K562 (cell line): ENCODE data around the gene COL26A1. TPM values are rescaled to one million over a fixed set of nuclear protein-coding genes. Genes with fewer than 3 reads are reported as not detected.

Experiments
- ATAC-seq: fragments of 200-7000 bp; cut with Tn5 transposase; 3 replicates; pipeline ENCODE4 v1.9.1; 2020; ENCODE audit warnings: moderate library complexity
- BruUV-seq: library from RNA; stranded (reverse); fragments of 400-500 nt; replicated peaks from 2 replicates; lab custom pipeline; 2021; lab: Mats Ljungman, UMichigan
- CTCF ChIA-PET: fragments of 300-600 bp; formaldehyde crosslinking; extraction: SDS; loops from one replicate; lab custom pipeline; 2021; ENCODE audit warnings: low intra/inter-chr PET ratio; lab: Yijun Ruan, JAX
- POLR2A ChIA-PET: fragments of 300-600, 350-650 bp; sonication (Branson Sonifier 250); formaldehyde crosslinking; extraction: SDS; loops from one replicate; lab custom pipeline; 2021; ENCODE audit warnings: antibody characterized with exemption, inconsistent platforms; lab: Yijun Ruan, JAX
- DNase-seq, 4 experiments: peaks; one replicate each; pipeline versions ENCODE4 v3.0.0 to v3.0.0-alpha.2; 2011 to 2018; ENCODE audit warnings: low spot score in 3 of 4, mixed read lengths in 3 of 4; ENCODE audit errors: extremely low read depth in 1 of 4
- FAIRE-seq: peaks from 2 replicates; lab custom pipeline; 2011; peaks lifted over from hg19 to GRCh38; lab: Jason Lieb, UNC
- H2AFZ ChIP-seq: 2 replicates; pipeline ENCODE4 v1.6.0; 2011; ENCODE audit warnings: low read depth, low read length, control low read depth, inconsistent platforms
- H3K27ac ChIP-seq: fragments of 200-600 bp; 3 replicates; pipeline ENCODE4 v1.8.0; 2011; ENCODE audit warnings: low read depth, mild to moderate bottlenecking, control low read depth, inconsistent platforms, low read length, moderate library complexity, mixed read lengths; ENCODE audit errors: extremely low read depth
- H3K27me3 ChIP-seq, 2 experiments: fragments of 300-600 bp in 1 of 2; 2 replicates in 1 of 2; 3 replicates in 1 of 2; pipeline versions ENCODE4 v1.6.0 to v1.8.0; 2011; ENCODE audit warnings: inconsistent platforms in 2 of 2, low read length in 2 of 2, mild to moderate bottlenecking in 1 of 2, mixed read lengths in 1 of 2, moderate library complexity in 1 of 2; ENCODE audit not compliant: control insufficient read depth in 2 of 2, insufficient read depth in 2 of 2
- H3K36me3 ChIP-seq: fragments of 300-600 bp; 3 replicates; pipeline ENCODE4 v1.8.0; 2011; ENCODE audit warnings: mild to moderate bottlenecking, low read length, inconsistent platforms; ENCODE audit not compliant: control insufficient read depth, insufficient read depth
- H3K4me1 ChIP-seq, 2 experiments: fragments of 200-600 bp in 1 of 2; replicated peaks in 1 of 2; 2 replicates in 1 of 2; 3 replicates in 1 of 2; pipeline versions ENCODE4 v1.5.1 to v1.8.0; 2011; ENCODE audit warnings: inconsistent platforms in 2 of 2, low read length in 2 of 2, mild to moderate bottlenecking in 1 of 2, mixed read lengths in 1 of 2, moderate library complexity in 1 of 2; ENCODE audit not compliant: control insufficient read depth in 2 of 2, insufficient read depth in 2 of 2
- H3K4me2 ChIP-seq: 2 replicates; pipeline ENCODE4 v1.6.1; 2011; ENCODE audit warnings: low read length, control low read depth, inconsistent platforms, mixed read lengths; ENCODE audit not compliant: insufficient read depth
- H3K4me3 ChIP-seq: fragments of 200-600 bp; sonication (generic), shearing (Covaris generic); 2 replicates; pipeline ENCODE4 v1.5.1; 2016; ENCODE audit warnings: control low read depth, inconsistent platforms
- H3K79me2 ChIP-seq: fragments of 200-600 bp; 3 replicates; pipeline ENCODE4 v1.8.0; 2011; ENCODE audit warnings: low read length, inconsistent platforms; ENCODE audit not compliant: control insufficient read depth, insufficient read depth
- H3K9ac ChIP-seq, 2 experiments: 2 replicates each; pipeline versions ENCODE4 v1.6.0 to v1.6.1; 2011; ENCODE audit warnings: low read depth in 2 of 2, low read length in 2 of 2, control low read depth in 1 of 2, inconsistent platforms in 1 of 2, mild to moderate bottlenecking in 1 of 2, mixed read lengths in 1 of 2; ENCODE audit not compliant: insufficient read depth in 1 of 2
- H3K9me1 ChIP-seq: one replicate; pipeline ENCODE4 v1.6.0; 2011; ENCODE audit warnings: inconsistent platforms, mild to moderate bottlenecking, low read length, moderate library complexity; ENCODE audit not compliant: control insufficient read depth, insufficient read depth
- H3K9me3 ChIP-seq: replicated peaks from 2 replicates; pipeline ENCODE4 v1.5.1; 2011; ENCODE audit warnings: low read depth, low read length, inconsistent platforms; ENCODE audit not compliant: control insufficient read depth, insufficient read depth
- H4K20me1 ChIP-seq: replicated peaks from 2 replicates; pipeline ENCODE4 v1.6.1; 2011; ENCODE audit warnings: low read length, inconsistent platforms, mixed read lengths; ENCODE audit not compliant: control insufficient read depth, insufficient read depth
- MBD2 ChIP-seq: sonication (generic); IDR thresholded peaks from 2 replicates; pipeline ENCODE4 v1.6.1; 2016; ENCODE audit warnings: low read depth, borderline replicate concordance
- MYNN ChIP-seq, 2 experiments: sonication (generic); formaldehyde crosslinking in 1 of 2; IDR thresholded peaks; 2 replicates each; pipeline versions ENCODE4 v1.5.0 to v1.6.1; 2016 to 2020; ENCODE audit warnings: antibody characterized with exemption in 1 of 2, missing genetic modification reagents in 1 of 2
- PHB2 ChIP-seq: fragments of 450-650 bp; IDR thresholded peaks from 2 replicates; pipeline ENCODE4 v1.6.1; 2017; ENCODE audit warnings: low read depth
- RBM22 ChIP-seq: fragments of 200-400 bp; formaldehyde crosslinking; IDR thresholded peaks from 2 replicates; pipeline ENCODE4 v1.6.1; 2018; ENCODE audit warnings: low read length, low read depth; ENCODE audit not compliant: poor library complexity, severe bottlenecking
- RFX7 ChIP-seq: fragments of 250-450 bp; sonication (Bioruptor Pico); IDR thresholded peaks from 2 replicates; pipeline ENCODE4 v1.5.1; 2021; ENCODE audit warnings: mild to moderate bottlenecking
- TAF15 ChIP-seq: fragments of 200-400 bp; formaldehyde crosslinking; IDR thresholded peaks from 2 replicates; pipeline ENCODE4 v1.6.1; 2017; ENCODE audit warnings: mild to moderate bottlenecking, low read depth, low read length, moderate library complexity
- TCFL5 ChIP-seq: fragments of 250-450 bp; sonication (Bioruptor Pico); conservative IDR thresholded peaks from 2 replicates; pipeline ENCODE4 v1.6.1; 2021; ENCODE audit warnings: mild to moderate bottlenecking, moderate library complexity, matching md5 sums
- XRCC3 ChIP-seq: fragments of 450-650 bp; IDR thresholded peaks from 2 replicates; pipeline ENCODE4 v1.6.1; 2017; ENCODE audit warnings: mild to moderate bottlenecking, moderate library complexity
- ZNF239 ChIP-seq: fragments of 250-450 bp; sonication (Bioruptor Pico); IDR thresholded peaks from 2 replicates; pipeline ENCODE4 v1.4.0; 2020; ENCODE audit warnings: mild to moderate bottlenecking
- ZSCAN29 ChIP-seq: fragments of 450-650 bp; IDR thresholded peaks from 2 replicates; pipeline ENCODE4 v1.6.1; 2017
- WGBS: fragments of 100-300 bp; shearing (Covaris generic); methylation state at CpG from one replicate; pipeline ENCODE4 v1.1.6; 2016; ENCODE audit warnings: low coverage, mixed read lengths; ENCODE audit not compliant: insufficient coverage; ENCODE audit errors: missing lambda C conversion rate; 5-methylcytosine and 5-hydroxymethylcytosine counted together
- in situ Hi-C: fragments of 300-500 bp; cut with MboI; formaldehyde crosslinking; loops from 4 replicates; pipeline ENCODE4 v1.15.0; 2018; ENCODE audit warnings: inconsistent platforms, mixed read lengths
- intact Hi-C: fragments of 100-400 bp; cut with micrococcal nuclease; formaldehyde crosslinking; loops from 2 replicates; pipeline ENCODE4 v1.14.2; 2022
- polyA plus RNA-seq, 8 experiments: library from polyadenylated mRNA; depleted of rRNA in 4 of 8; stranded (reverse) in 5 of 8; unstranded in 3 of 8; fragments of >200 nt; fragmentation: Nextera tagmentation in 2 of 8; fragmentation: Illumina TruSeq in 1 of 8; extraction: Ambion mirVana in 2 of 8; extraction: Trizol in 1 of 8; gene quantifications; 2 replicates each; pipeline versions ENCODE4 v1.2.1 to v1.2.3, GENCODE V29; 2011 to 2014; ENCODE audit warnings: inconsistent platforms in 1 of 8, missing spikeins in 1 of 8
- total RNA-seq, 7 experiments: library from RNA; depleted of rRNA in 6 of 7; stranded (reverse); fragments of >200 nt in 6 of 7; fragmentation: Illumina TruSeq in 2 of 7; extraction: Trizol in 2 of 7; gene quantifications; 2 replicates each; pipeline versions ENCODE4 v1.2.1 to v1.2.3, GENCODE V29; 2011 to 2021; ENCODE audit warnings: low replicate concordance in 1 of 7
- TF ChIP-seq, protein P1 (sequence below): sonication (generic); formaldehyde crosslinking; IDR thresholded peaks from 2 replicates; pipeline ENCODE4 v1.8.0; 2023; ENCODE audit warnings: mild to moderate bottlenecking, missing genetic modification reagents
- TF ChIP-seq, protein P2 (sequence below): sonication (generic); formaldehyde crosslinking; IDR thresholded peaks from 2 replicates; pipeline ENCODE4 v1.8.0; 2022; ENCODE audit warnings: mild to moderate bottlenecking, missing genetic modification reagents, borderline replicate concordance
- TF ChIP-seq, protein P3 (sequence below), 2 experiments: IDR thresholded peaks in 1 of 2; conservative IDR thresholded peaks in 1 of 2; 2 replicates each; pipeline ENCODE4 v1.6.1; 2016; ENCODE audit warnings: low read depth in 2 of 2, mild to moderate bottlenecking in 1 of 2, missing compliant biosample characterization in 1 of 2, missing genetic modification characterization in 1 of 2, moderate library complexity in 1 of 2
- TF ChIP-seq, protein P4 (sequence below): fragments of 450-650 bp; IDR thresholded peaks from 2 replicates; pipeline ENCODE4 v1.6.1; 2016

The COL26A1 gene
- total and polyA plus RNA-seq, 9 of the 15 experiments (the other 6 are each of a cell fraction or from before 2014, with no cell fraction given), result 0.04 to 0.39 (median 0.07) TPM; not detected in 5

DNA sequence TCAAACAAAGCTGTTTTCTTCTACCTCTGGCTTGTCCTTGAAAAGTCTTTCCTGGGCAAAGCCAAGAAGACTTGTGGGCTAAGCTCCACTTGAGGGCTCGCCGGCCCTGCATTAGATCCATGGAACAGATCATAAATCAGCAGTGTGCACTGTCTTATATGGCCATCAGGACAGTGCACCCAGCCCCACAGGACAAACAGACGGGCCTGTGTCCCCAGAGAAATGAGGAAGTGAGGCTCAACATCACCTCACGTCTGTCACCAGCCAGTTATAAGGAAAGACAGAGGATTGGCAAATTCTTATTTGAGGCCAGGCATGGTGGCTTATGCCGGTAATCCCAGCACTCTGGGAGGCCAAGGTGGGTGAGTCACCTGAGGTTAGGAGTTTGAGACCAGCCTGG, 28.8 kb upstream of the COL26A1 start:
- CTCF ChIA-PET, result no interaction called here
- WGBS, result 3% methylated on average over 5 of the region's 5 CpGs
- TF ChIP-seq RBM22 (no peak), TAF15 (no peak), RFX7 (no peak), ZNF239 (CRISPR knock-in tag) (no peak), MBD2 (no peak), MYNN (IDR thresholded peaks at IDR 0.05) (no peak), MYNN (CRISPR knock-in tag; IDR thresholded peaks at IDR 0.05) (no peak), ZSCAN29 (no peak), TCFL5 (CRISPR knock-in tag) (no peak), PHB2 (no peak), XRCC3 (no peak)
- TF ChIP-seq, protein P1, sequence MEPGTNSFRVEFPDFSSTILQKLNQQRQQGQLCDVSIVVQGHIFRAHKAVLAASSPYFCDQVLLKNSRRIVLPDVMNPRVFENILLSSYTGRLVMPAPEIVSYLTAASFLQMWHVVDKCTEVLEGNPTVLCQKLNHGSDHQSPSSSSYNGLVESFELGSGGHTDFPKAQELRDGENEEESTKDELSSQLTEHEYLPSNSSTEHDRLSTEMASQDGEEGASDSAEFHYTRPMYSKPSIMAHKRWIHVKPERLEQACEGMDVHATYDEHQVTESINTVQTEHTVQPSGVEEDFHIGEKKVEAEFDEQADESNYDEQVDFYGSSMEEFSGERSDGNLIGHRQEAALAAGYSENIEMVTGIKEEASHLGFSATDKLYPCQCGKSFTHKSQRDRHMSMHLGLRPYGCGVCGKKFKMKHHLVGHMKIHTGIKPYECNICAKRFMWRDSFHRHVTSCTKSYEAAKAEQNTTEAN (CRISPR knock-in tag), result no peak
- TF ChIP-seq, protein P2, sequence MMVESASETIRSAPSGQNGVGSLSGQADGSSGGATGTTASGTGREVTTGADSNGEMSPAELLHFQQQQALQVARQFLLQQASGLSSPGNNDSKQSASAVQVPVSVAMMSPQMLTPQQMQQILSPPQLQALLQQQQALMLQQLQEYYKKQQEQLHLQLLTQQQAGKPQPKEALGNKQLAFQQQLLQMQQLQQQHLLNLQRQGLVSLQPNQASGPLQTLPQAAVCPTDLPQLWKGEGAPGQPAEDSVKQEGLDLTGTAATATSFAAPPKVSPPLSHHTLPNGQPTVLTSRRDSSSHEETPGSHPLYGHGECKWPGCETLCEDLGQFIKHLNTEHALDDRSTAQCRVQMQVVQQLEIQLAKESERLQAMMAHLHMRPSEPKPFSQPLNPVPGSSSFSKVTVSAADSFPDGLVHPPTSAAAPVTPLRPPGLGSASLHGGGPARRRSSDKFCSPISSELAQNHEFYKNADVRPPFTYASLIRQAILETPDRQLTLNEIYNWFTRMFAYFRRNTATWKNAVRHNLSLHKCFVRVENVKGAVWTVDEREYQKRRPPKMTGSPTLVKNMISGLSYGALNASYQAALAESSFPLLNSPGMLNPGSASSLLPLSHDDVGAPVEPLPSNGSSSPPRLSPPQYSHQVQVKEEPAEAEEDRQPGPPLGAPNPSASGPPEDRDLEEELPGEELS, result no peak
- TF ChIP-seq, protein P3, sequence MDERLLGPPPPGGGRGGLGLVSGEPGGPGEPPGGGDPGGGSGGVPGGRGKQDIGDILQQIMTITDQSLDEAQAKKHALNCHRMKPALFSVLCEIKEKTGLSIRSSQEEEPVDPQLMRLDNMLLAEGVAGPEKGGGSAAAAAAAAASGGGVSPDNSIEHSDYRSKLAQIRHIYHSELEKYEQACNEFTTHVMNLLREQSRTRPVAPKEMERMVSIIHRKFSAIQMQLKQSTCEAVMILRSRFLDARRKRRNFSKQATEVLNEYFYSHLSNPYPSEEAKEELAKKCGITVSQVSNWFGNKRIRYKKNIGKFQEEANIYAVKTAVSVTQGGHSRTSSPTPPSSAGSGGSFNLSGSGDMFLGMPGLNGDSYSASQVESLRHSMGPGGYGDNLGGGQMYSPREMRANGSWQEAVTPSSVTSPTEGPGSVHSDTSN (CRISPR knock-in tag; IDR thresholded peaks at IDR 0.05; ENCODE audit: low read depth), result no peak
- TF ChIP-seq, protein P3 (tag; conservative IDR thresholded peaks at IDR 0.05; ENCODE audit: low read depth), result peak; percentile 80
- TF ChIP-seq, protein P4, sequence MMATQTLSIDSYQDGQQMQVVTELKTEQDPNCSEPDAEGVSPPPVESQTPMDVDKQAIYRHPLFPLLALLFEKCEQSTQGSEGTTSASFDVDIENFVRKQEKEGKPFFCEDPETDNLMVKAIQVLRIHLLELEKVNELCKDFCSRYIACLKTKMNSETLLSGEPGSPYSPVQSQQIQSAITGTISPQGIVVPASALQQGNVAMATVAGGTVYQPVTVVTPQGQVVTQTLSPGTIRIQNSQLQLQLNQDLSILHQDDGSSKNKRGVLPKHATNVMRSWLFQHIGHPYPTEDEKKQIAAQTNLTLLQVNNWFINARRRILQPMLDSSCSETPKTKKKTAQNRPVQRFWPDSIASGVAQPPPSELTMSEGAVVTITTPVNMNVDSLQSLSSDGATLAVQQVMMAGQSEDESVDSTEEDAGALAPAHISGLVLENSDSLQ, result peak; percentile 77; the same call in 1 of the 2 replicates

More for the DNA sequence above, 28.8 kb upstream of the COL26A1 start:
- Histone ChIP-seq H3K4me1 (no peaks in the 10 kb centered on the region), H3K4me3 (no peak overlapping the region), H3K27me3 (peaks cover 31 to 41% of the 10 kb centered on the region in 2 experiments), H3K4me2 (no peak overlapping the region), H3K36me3 (no peaks in the 10 kb centered on the region), H4K20me1 (no peaks in the 10 kb centered on the region), H3K9me3 (no peaks in the 10 kb centered on the region), H3K9me1 (no peaks in the 10 kb centered on the region), H2AFZ (no peak overlapping the region), H3K79me2 (no peaks in the 10 kb centered on the region), H3K9ac (no peak overlapping the region), H3K27ac (no peak overlapping the region)
- in situ Hi-C loops (no loop called here), intact Hi-C loops (no loop called here)
- ATAC-seq (peak; percentile 67; the same call in 2 of the 3 replicates), DNase-seq (no peak), FAIRE-seq (no peak)
- POLR2A ChIA-PET, result interaction anchor here (0.5 kb wide), 1 partner anchor 133 kb away, joined by 3 read pairs; no protein-coding TSS in a partner anchor
- BruUV-seq, result no TSS peak
